HEK293 (cell line): Measurements from ENCODE around the gene PIEZO1.
A peak's percentile ranks its signal among the peaks of the same experiment; 100 is the strongest.

Experiments
- CTCF ChIA-PET: fragments of 350-600 bp; formaldehyde crosslinking; extraction: SDS; loops from one replicate; lab custom pipeline; 2021; ENCODE audit warnings: antibody characterized with exemption; lab: Yijun Ruan, JAX
- POLR2A ChIA-PET: fragments of 300-600 bp; formaldehyde crosslinking; extraction: SDS; loops from one replicate; lab custom pipeline; 2020; ENCODE audit warnings: antibody characterized with exemption, inconsistent platforms; lab: Yijun Ruan, JAX
- H3K27ac ChIP-seq: fragments of 200-500 bp; sonication (Bioruptor generic); 2 replicates; pipeline ENCODE4 v1.5.1; 2014; ENCODE audit warnings: low read depth, low read length, control low read depth, inconsistent platforms; ENCODE audit errors: extremely low read depth
- H3K36me3 ChIP-seq, 2 experiments: fragments of 200-500 bp in 1 of 2; sonication (Bioruptor generic) in 1 of 2; 1 replicate in 1 of 2; 2 replicates in 1 of 2; pipeline ENCODE4 v1.5.1; 2014 to 2017; ENCODE audit warnings: inconsistent platforms in 2 of 2, low read length in 2 of 2; ENCODE audit not compliant: control insufficient read depth in 2 of 2, insufficient read depth in 1 of 2
- H3K4me1 ChIP-seq: fragments of 200-500 bp; sonication (Bioruptor generic); 2 replicates; pipeline ENCODE4 v1.5.1; 2014; ENCODE audit warnings: mild to moderate bottlenecking, low read length, inconsistent platforms; ENCODE audit not compliant: control insufficient read depth, insufficient read depth
- H3K4me3 ChIP-seq: 2 replicates; pipeline ENCODE4 v1.5.1; 2011; ENCODE audit warnings: low read depth, mild to moderate bottlenecking, control low read depth, low read length, moderate library complexity
- H3K9me3 ChIP-seq: fragments of 200-500 bp; sonication (Bioruptor generic); 2 replicates; pipeline ENCODE4 v1.5.1; 2014; ENCODE audit warnings: low read depth, low read length, inconsistent platforms; ENCODE audit not compliant: control insufficient read depth, insufficient read depth
- BCL11A ChIP-seq: fragments of 450-650 bp; formaldehyde crosslinking; IDR thresholded peaks from 2 replicates; pipeline ENCODE4 v1.5.1; 2016; ENCODE audit warnings: low read depth, missing biosample characterization, missing genetic modification characterization
- BCL11B ChIP-seq: fragments of 450-650 bp; formaldehyde crosslinking; IDR thresholded peaks from 2 replicates; pipeline ENCODE4 v1.5.1; 2016; ENCODE audit warnings: low read depth, missing biosample characterization, missing genetic modification characterization
- EGR2 ChIP-seq: fragments of 450-650 bp; formaldehyde crosslinking; IDR thresholded peaks from 2 replicates; pipeline ENCODE4 v1.5.1; 2016; ENCODE audit warnings: low read depth, missing biosample characterization, missing genetic modification characterization
- FEZF1 ChIP-seq: fragments of 450-650 bp; formaldehyde crosslinking; IDR thresholded peaks from 2 replicates; pipeline ENCODE4 v1.5.1; 2016; ENCODE audit warnings: missing biosample characterization, missing genetic modification characterization
- GLIS2 ChIP-seq: fragments of 450-650 bp; formaldehyde crosslinking; IDR thresholded peaks from 2 replicates; pipeline ENCODE4 v1.5.1; 2016; ENCODE audit warnings: missing biosample characterization, missing genetic modification characterization
- KLF10 ChIP-seq: fragments of 450-650 bp; IDR thresholded peaks from 2 replicates; pipeline ENCODE4 v1.5.1; 2018; ENCODE audit warnings: missing biosample characterization, mild to moderate bottlenecking, missing genetic modification characterization
- KLF7 ChIP-seq: fragments of 450-650 bp; formaldehyde crosslinking; IDR thresholded peaks from 2 replicates; pipeline ENCODE4 v1.5.1; 2016; ENCODE audit warnings: missing biosample characterization, missing genetic modification characterization, borderline replicate concordance
- PBX3 ChIP-seq: sonication (generic); formaldehyde crosslinking; IDR thresholded peaks from 2 replicates; pipeline ENCODE4 v1.8.1; 2022; ENCODE audit warnings: mild to moderate bottlenecking, moderate library complexity, missing genetic modification reagents
- REPIN1 ChIP-seq: fragments of 450-650 bp; formaldehyde crosslinking; IDR thresholded peaks from 2 replicates; pipeline ENCODE4 v1.5.1; 2017; ENCODE audit warnings: missing biosample characterization, missing genetic modification characterization, low read depth
- SP3 ChIP-seq: fragments of 450-650 bp; formaldehyde crosslinking; IDR thresholded peaks from 2 replicates; pipeline ENCODE4 v1.5.1; 2016; ENCODE audit warnings: missing biosample characterization, missing genetic modification characterization
- SP7 ChIP-seq: fragments of 450-650 bp; formaldehyde crosslinking; IDR thresholded peaks from 2 replicates; pipeline ENCODE4 v1.5.1; 2016; ENCODE audit warnings: missing biosample characterization, missing genetic modification characterization
- ZBTB17 ChIP-seq: fragments of 450-650 bp; formaldehyde crosslinking; IDR thresholded peaks from 2 replicates; pipeline ENCODE4 v1.5.1; 2016; ENCODE audit warnings: missing biosample characterization, missing genetic modification characterization
- ZFP37 ChIP-seq: fragments of 450-650 bp; formaldehyde crosslinking; IDR thresholded peaks from 2 replicates; pipeline ENCODE4 v1.5.1; 2016; ENCODE audit warnings: missing biosample characterization, missing genetic modification characterization
- ZNF10 ChIP-seq: fragments of 450-650 bp; formaldehyde crosslinking; IDR thresholded peaks from 2 replicates; pipeline ENCODE4 v1.5.1; 2017; ENCODE audit warnings: missing biosample characterization, missing genetic modification characterization
- ZNF146 ChIP-seq: fragments of 450-650 bp; formaldehyde crosslinking; IDR thresholded peaks from 2 replicates; pipeline ENCODE4 v1.5.1; 2016; ENCODE audit warnings: missing biosample characterization, missing genetic modification characterization
- ZNF157 ChIP-seq: fragments of 450-650 bp; formaldehyde crosslinking; IDR thresholded peaks from 2 replicates; pipeline ENCODE4 v1.5.1; 2016; ENCODE audit warnings: missing biosample characterization, missing genetic modification characterization
- ZNF169 ChIP-seq: fragments of 450-650 bp; formaldehyde crosslinking; IDR thresholded peaks from 2 replicates; pipeline ENCODE4 v1.5.1; 2016; ENCODE audit warnings: missing biosample characterization, missing genetic modification characterization
- ZNF2 ChIP-seq: fragments of 450-650 bp; formaldehyde crosslinking; IDR thresholded peaks from 2 replicates; pipeline ENCODE4 v1.5.1; 2016; ENCODE audit warnings: missing biosample characterization, missing genetic modification characterization
- ZNF248 ChIP-seq: fragments of 450-650 bp; formaldehyde crosslinking; IDR thresholded peaks from 2 replicates; pipeline ENCODE4 v1.5.1; 2017; ENCODE audit warnings: missing biosample characterization, missing genetic modification characterization
- ZNF335 ChIP-seq: fragments of 450-650 bp; formaldehyde crosslinking; conservative IDR thresholded peaks from 2 replicates; pipeline ENCODE4 v1.5.1; 2016; ENCODE audit warnings: missing biosample characterization, missing genetic modification characterization
- ZNF341 ChIP-seq: fragments of 450-650 bp; formaldehyde crosslinking; IDR thresholded peaks from 2 replicates; pipeline ENCODE4; 2016; ENCODE audit warnings: low read depth, missing biosample characterization, missing genetic modification characterization
- ZNF354C ChIP-seq: fragments of 450-650 bp; formaldehyde crosslinking; IDR thresholded peaks from 2 replicates; pipeline ENCODE4 v1.5.1; 2016; ENCODE audit warnings: missing biosample characterization, missing genetic modification characterization, low read depth, borderline replicate concordance
- ZNF473 ChIP-seq: fragments of 450-650 bp; formaldehyde crosslinking; IDR thresholded peaks from 2 replicates; pipeline ENCODE4 v1.5.1; 2017; ENCODE audit warnings: missing biosample characterization, missing genetic modification characterization
- ZNF510 ChIP-seq: fragments of 450-650 bp; formaldehyde crosslinking; IDR thresholded peaks from 2 replicates; pipeline ENCODE4 v1.5.1; 2018; ENCODE audit warnings: mild to moderate bottlenecking, missing genetic modification characterization, missing biosample characterization; ENCODE audit not compliant: insufficient replicate concordance
- ZNF518A ChIP-seq: fragments of 450-650 bp; formaldehyde crosslinking; conservative IDR thresholded peaks from 2 replicates; pipeline ENCODE4 v1.5.1; 2016; ENCODE audit warnings: low read depth, missing biosample characterization, missing genetic modification characterization
- ZNF548 ChIP-seq: fragments of 450-650 bp; formaldehyde crosslinking; IDR thresholded peaks from 2 replicates; pipeline ENCODE4 v1.5.1; 2016; ENCODE audit warnings: missing biosample characterization, missing genetic modification characterization
- ZNF571 ChIP-seq: fragments of 450-650 bp; formaldehyde crosslinking; IDR thresholded peaks from 2 replicates; pipeline ENCODE4 v1.5.0; 2017; ENCODE audit warnings: missing biosample characterization, missing genetic modification characterization
- ZNF624 ChIP-seq: fragments of 450-650 bp; formaldehyde crosslinking; IDR thresholded peaks from 2 replicates; pipeline ENCODE4 v1.5.1; 2017; ENCODE audit warnings: missing biosample characterization, missing genetic modification characterization
- ZNF645 ChIP-seq: fragments of 450-650 bp; formaldehyde crosslinking; IDR thresholded peaks from 2 replicates; pipeline ENCODE4; 2016; ENCODE audit warnings: missing biosample characterization, missing genetic modification characterization
- ZNF76 ChIP-seq: fragments of 450-650 bp; formaldehyde crosslinking; IDR thresholded peaks from 2 replicates; pipeline ENCODE4; 2016; ENCODE audit warnings: low read depth, missing biosample characterization, missing genetic modification characterization, borderline replicate concordance
- ZSCAN30 ChIP-seq: fragments of 450-650 bp; IDR thresholded peaks from 2 replicates; pipeline ENCODE4 v1.5.1; 2018; ENCODE audit warnings: missing biosample characterization, mild to moderate bottlenecking, missing genetic modification characterization, moderate library complexity

Gene PIEZO1

GRCh38 chr16:88811769-88812512, 26.9 kb upstream of the PIEZO1 start, which contains the start of gene APRT:
TSS of gene APRT (minus strand) at chr16:88811928. CDS start at chr16:88811899, 29 bp downstream.
- POLR2A ChIA-PET, result interaction anchor here (0.6 to 5.2 kb wide), 10 partner anchors 12 to 355 kb away, joined by 3 to 33 read pairs (median 4); partner anchors contain the start of genes GALNS and TRAPPC2L
- peak within 1 kb of the TSS; percentile 66 for H3K4me3 ChIP-seq
- CTCF ChIA-PET, result interaction anchor here (0.8 to 5.1 kb wide), 5 partner anchors 46 to 478 kb away, joined by 3 to 19 read pairs (median 4); no protein-coding TSS in a partner anchor
- H3K9me3 ChIP-seq, result no peaks in the 10 kb centered on the region
- H3K4me1 ChIP-seq, result peaks cover 3% of the 10 kb centered on the region; the same call in 1 of the 2 replicates
- H3K27ac ChIP-seq, result peak within 1 kb of the TSS; percentile 87
- peaks cover 0 to 42% of the 10 kb centered on the region in 2 experiments; a peak in 1 of 3 replicates for H3K36me3 ChIP-seq
- TF ChIP-seq KLF10 (tag by site-specific recombination) (peak; percentile 52; the same call in 1 of the 2 replicates), BCL11A (tag by site-specific recombination) (0 out of 2 replicates have a peak, but pooled peaks have one; percentile 35), ZFP37 (tag by site-specific recombination) (0 out of 2 replicates have a peak, but pooled peaks have one; percentile 35), ZNF146 (0 out of 2 replicates have a peak, but pooled peaks have one; percentile 5), ZNF341 (tag by site-specific recombination) (peak; percentile 97), ZNF76 (tag by site-specific recombination) (peak; percentile 16; the same call in 1 of the 2 replicates), SP7 (tag by site-specific recombination) (peak; percentile 84), ZNF645 (no peak), BCL11B (tag by site-specific recombination) (peak; percentile 12; the same call in 1 of the 2 replicates), EGR2 (tag by site-specific recombination) (peak; percentile 97), ZNF169 (tag by site-specific recombination) (no peak), ZNF248 (tag by site-specific recombination) (no peak), ZNF624 (tag by site-specific recombination) (peak; percentile 68; the same call in 1 of the 2 replicates), PBX3 (0 out of 2 replicates have a peak, but pooled peaks have one; percentile 0), ZBTB17 (tag by site-specific recombination) (no peak; the same call in 1 of the 2 replicates), ZNF2 (tag by site-specific recombination) (peak; percentile 77), ZNF518A (tag by site-specific recombination) (no peak), ZNF354C (tag by site-specific recombination) (no peak), REPIN1 (tag by site-specific recombination) (peak; percentile 75; the same call in 1 of the 2 replicates), KLF7 (tag by site-specific recombination) (peak; percentile 82; the same call in 1 of the 2 replicates), ZNF548 (tag by site-specific recombination) (no peak), SP3 (peak; percentile 91), ZNF510 (tag by site-specific recombination) (no peak), ZNF157 (tag by site-specific recombination) (no peak), ZNF473 (tag by site-specific recombination) (no peak), ZNF571 (no peak), ZSCAN30 (tag by site-specific recombination) (no peak), ZNF10 (tag by site-specific recombination) (peak; percentile 44; the same call in 1 of the 2 replicates), ZNF335 (0 out of 2 replicates have a peak, but pooled peaks have one; percentile 59), FEZF1 (tag by site-specific recombination) (no peak), GLIS2 (tag by site-specific recombination) (peak; percentile 54; the same call in 1 of the 2 replicates)
